Measurements from ENCODE around the gene MBD4.

DNA sequence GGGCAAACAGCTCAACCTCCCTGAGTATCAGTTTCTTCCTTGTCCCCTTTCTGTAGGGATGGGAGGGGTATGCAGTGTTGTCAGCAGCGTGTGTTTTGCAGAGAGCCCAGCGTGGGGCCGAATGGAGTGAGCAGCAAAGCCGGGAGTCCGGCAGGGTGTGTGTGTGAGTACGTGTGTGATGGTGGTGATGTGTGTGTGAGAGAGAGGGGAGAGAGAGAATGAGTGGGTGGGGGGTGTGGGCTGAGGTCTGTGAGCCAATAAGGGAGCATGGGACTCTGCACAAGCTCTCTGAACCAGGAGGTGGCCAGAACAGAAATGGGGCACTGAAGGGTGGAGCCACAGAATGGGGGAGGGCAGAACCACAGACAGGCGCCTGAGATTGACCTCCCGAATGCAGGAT lies 44.1 kb upstream of the MBD4 start:
- TF ChIP-seq EP300 (IDR thresholded peaks at IDR 0.05; ENCODE audit: borderline replicate concordance) (no peak), EGR1 (IDR thresholded peaks at IDR 0.05) (no peak), CEBPB (IDR thresholded peaks at IDR 0.05) (no peak), ZBTB7A (IDR thresholded peaks at IDR 0.05; ENCODE audit: low read depth) (no peak), RAD21 (IDR thresholded peaks at IDR 0.05; ENCODE audit: low read depth) (no peak)
- TF ChIP-seq, protein P1, sequence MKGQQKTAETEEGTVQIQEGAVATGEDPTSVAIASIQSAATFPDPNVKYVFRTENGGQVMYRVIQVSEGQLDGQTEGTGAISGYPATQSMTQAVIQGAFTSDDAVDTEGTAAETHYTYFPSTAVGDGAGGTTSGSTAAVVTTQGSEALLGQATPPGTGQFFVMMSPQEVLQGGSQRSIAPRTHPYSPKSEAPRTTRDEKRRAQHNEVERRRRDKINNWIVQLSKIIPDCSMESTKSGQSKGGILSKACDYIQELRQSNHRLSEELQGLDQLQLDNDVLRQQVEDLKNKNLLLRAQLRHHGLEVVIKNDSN (IDR thresholded peaks at IDR 0.05) = no peak
